Ishikawa (cell line): ENCODE data around the gene CDCA5.

Experiments
- CEBPB ChIP-seq: IDR thresholded peaks from 2 replicates; pipeline ENCODE4 v1.6.1; 2012
- CREB1 ChIP-seq: IDR thresholded peaks from 2 replicates; pipeline ENCODE4 v1.6.1; 2012; ENCODE audit warnings: low read depth
- EGR1 ChIP-seq: IDR thresholded peaks from 2 replicates; pipeline ENCODE4 v1.6.1; 2012
- EP300 ChIP-seq: IDR thresholded peaks from 2 replicates; pipeline ENCODE4 v1.6.1; 2012; ENCODE audit warnings: borderline replicate concordance
- FOXM1 ChIP-seq: IDR thresholded peaks from 2 replicates; pipeline ENCODE4 v1.6.1; 2012; ENCODE audit warnings: low read depth, borderline replicate concordance
- MAX ChIP-seq: IDR thresholded peaks from 2 replicates; pipeline ENCODE4 v1.6.1; 2012
- NFIC ChIP-seq: IDR thresholded peaks from 2 replicates; pipeline ENCODE4 v1.6.1; 2012
- RAD21 ChIP-seq: IDR thresholded peaks from 2 replicates; pipeline ENCODE4 v1.6.1; 2012; ENCODE audit warnings: low read depth
- REST ChIP-seq: IDR thresholded peaks from 2 replicates; pipeline ENCODE4 v1.6.1; 2012; ENCODE audit warnings: low read depth, mild to moderate bottlenecking
- TAF1 ChIP-seq: IDR thresholded peaks from 2 replicates; pipeline ENCODE4 v1.6.1; 2012; ENCODE audit warnings: low read depth, mild to moderate bottlenecking
- TCF12 ChIP-seq: IDR thresholded peaks from 2 replicates; pipeline ENCODE4 v1.6.1; 2012; ENCODE audit warnings: low read depth
- TEAD4 ChIP-seq: IDR thresholded peaks from 2 replicates; pipeline ENCODE4 v1.6.1; 2012
- USF1 ChIP-seq: IDR thresholded peaks from 2 replicates; pipeline ENCODE4 v1.6.1; 2012
- YY1 ChIP-seq: IDR thresholded peaks from 2 replicates; pipeline ENCODE4 v1.6.1; 2012; ENCODE audit warnings: low read depth
- ZBTB7A ChIP-seq: IDR thresholded peaks from 2 replicates; pipeline ENCODE4 v1.6.1; 2012; ENCODE audit warnings: low read depth

The CDCA5 gene

GRCh38 chr11:65055538-65055937, 28.3 kb downstream of the CDCA5 start:
- TF ChIP-seq FOXM1 (no peak), NFIC (no peak), RAD21 (no peak), EGR1 (no peak), CREB1 (no peak), MAX (no peak)

- TF ChIP-seq CREB1 (no peak), TEAD4 (no peak), CEBPB (no peak), FOXM1 (no peak), EGR1 (no peak), USF1 (no peak), YY1 (no peak), EP300 (no peak)
These were observed 29.9 kb downstream of the CDCA5 start for GRCh38 chr11:65053827-65054508.

GRCh38 chr11:65051398-65051858, 32.4 kb downstream of the CDCA5 start:
- no peak for TF ChIP-seq TEAD4

- no peak for TF ChIP-seq ZBTB7A
- TF ChIP-seq YY1 = no peak
- no peak for TF ChIP-seq USF1
- no peak for TF ChIP-seq RAD21
- no peak for TF ChIP-seq TCF12
- TF ChIP-seq TEAD4 = no peak
- no peak for TF ChIP-seq TAF1
- no peak for TF ChIP-seq MAX
- TF ChIP-seq EP300 = no peak
- TF ChIP-seq CREB1 = no peak
- TF ChIP-seq FOXM1 = no peak
- no peak for TF ChIP-seq CEBPB
- TF ChIP-seq EGR1 = no peak
- no peak for TF ChIP-seq NFIC
These were observed 36.0 kb downstream of the CDCA5 start for GRCh38 chr11:65047581-65048422.

- TF ChIP-seq FOXM1 (no peak), MAX (no peak), REST (no peak), CEBPB (no peak), YY1 (no peak), RAD21 (no peak), EGR1 (no peak), ZBTB7A (no peak), CREB1 (no peak), TAF1 (no peak), TCF12 (no peak), USF1 (no peak), EP300 (no peak), TEAD4 (no peak), NFIC (no peak)
These were observed 38.1 kb downstream of the CDCA5 start for GRCh38 chr11:65045728-65046127.

- no peak for TF ChIP-seq REST
These were observed 38.8 kb downstream of the CDCA5 start for GRCh38 chr11:65045061-65045460.
